ENCODE results near the gene CD320. TPM values are rescaled to one million over a fixed set of nuclear protein-coding genes. Genes with fewer than 3 reads are reported as not detected.
"Not testable (repeated sequence)": the region's sequence is repeated elsewhere in the genome, so short reads cannot be mapped to it uniquely, and the experiment has no call there.

CD320 gene
- polyA plus RNA-seq, 1 donor (not counting 4 experiments of a cell fraction or from before 2014, with no cell fraction given): 14.1 TPM

DNA sequence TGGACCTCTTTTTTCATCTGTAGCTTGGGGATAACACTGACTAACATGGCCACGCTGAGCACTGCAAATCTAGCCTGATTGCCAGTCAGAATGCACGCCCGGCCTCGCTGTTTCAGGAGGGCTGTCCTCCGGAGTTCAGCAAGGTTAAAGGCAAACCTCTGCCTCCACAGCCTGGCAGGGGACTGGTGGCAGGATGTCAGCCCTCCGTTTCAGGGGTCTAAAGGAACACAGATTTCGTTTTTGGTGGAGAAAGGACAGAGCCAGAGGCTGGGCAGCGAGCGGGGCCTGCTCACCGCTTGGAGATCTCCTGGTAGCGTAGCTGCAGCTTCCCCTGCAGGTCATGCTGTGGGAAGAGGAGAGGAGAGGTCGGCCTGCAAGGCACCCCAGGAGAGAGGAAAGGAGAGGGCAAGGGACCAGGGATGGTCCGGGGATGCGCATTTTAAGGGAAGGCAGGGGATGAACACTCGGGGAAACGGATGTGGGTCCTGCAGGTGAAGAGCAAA lies 12.5 kb upstream of the CD320 start:
- Histone ChIP-seq H3K9me3 (ENCODE audit: control insufficient read depth, low read depth, low read length) (no peaks in the 10 kb centered on the region), H3K27ac (ENCODE audit: control insufficient read depth, insufficient read depth, low read length) (peak overlapping the region; percentile 84), H3K27me3 (ENCODE audit: control insufficient read depth, extremely low read depth, insufficient read depth, low read length) (no peaks in the 10 kb centered on the region), H3K9ac (ENCODE audit: control insufficient read depth, extremely low read depth, insufficient read depth, low read length) (peak overlapping the region; percentile 99), H3K36me3 (ENCODE audit: control insufficient read depth in 2 of 2, extremely low read depth in 1 of 2, insufficient read depth in 2 of 2, low read length in 2 of 2) (peaks cover 10 to 25% of the 10 kb centered on the region in 2 experiments), H4K20me1 (ENCODE audit: control insufficient read depth, extremely low read depth, insufficient read depth, low read length) (peaks cover 10% of the 10 kb centered on the region), H3K79me2 (ENCODE audit: control insufficient read depth, insufficient read depth, low read length) (peaks cover 39% of the 10 kb centered on the region), H3K4me3 (ENCODE audit: control insufficient read depth in 2 of 3, extremely low read depth in 1 of 3, insufficient read depth in 2 of 3, low read depth in 1 of 3, low read length in 3 of 3) (peak overlapping the region; percentile 83 to 97 (median 90)), H3K4me1 (ENCODE audit: control insufficient read depth, extremely low read depth, insufficient read depth, low read length) (peaks cover 16% of the 10 kb centered on the region), H2AFZ (ENCODE audit: control insufficient read depth, low read length) (peak overlapping the region; percentile 77), H3K4me2 (ENCODE audit: control insufficient read depth, extremely low read depth, insufficient read depth, low read depth, low read length) (peak overlapping the region; percentile 86), H3K9me1 (ENCODE audit: control insufficient read depth, extremely low read depth, insufficient read depth, low read length) (no peaks in the 10 kb centered on the region)
- FAIRE-seq (no peak), DNase-seq (ENCODE audit: low read depth, low spot score) (no peak)
- dilution Hi-C loops (cut with MboI; ENCODE audit: extremely low pct_ligation_motif_present, low sequenced_read_pairs): no loop called here
- TF ChIP-seq, protein P1, sequence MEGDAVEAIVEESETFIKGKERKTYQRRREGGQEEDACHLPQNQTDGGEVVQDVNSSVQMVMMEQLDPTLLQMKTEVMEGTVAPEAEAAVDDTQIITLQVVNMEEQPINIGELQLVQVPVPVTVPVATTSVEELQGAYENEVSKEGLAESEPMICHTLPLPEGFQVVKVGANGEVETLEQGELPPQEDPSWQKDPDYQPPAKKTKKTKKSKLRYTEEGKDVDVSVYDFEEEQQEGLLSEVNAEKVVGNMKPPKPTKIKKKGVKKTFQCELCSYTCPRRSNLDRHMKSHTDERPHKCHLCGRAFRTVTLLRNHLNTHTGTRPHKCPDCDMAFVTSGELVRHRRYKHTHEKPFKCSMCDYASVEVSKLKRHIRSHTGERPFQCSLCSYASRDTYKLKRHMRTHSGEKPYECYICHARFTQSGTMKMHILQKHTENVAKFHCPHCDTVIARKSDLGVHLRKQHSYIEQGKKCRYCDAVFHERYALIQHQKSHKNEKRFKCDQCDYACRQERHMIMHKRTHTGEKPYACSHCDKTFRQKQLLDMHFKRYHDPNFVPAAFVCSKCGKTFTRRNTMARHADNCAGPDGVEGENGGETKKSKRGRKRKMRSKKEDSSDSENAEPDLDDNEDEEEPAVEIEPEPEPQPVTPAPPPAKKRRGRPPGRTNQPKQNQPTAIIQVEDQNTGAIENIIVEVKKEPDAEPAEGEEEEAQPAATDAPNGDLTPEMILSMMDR (optimal IDR thresholded peaks at IDR 0.05 in 1 of 3, IDR thresholded peaks at IDR 0.05 in 1 of 3, conservative IDR thresholded peaks at IDR 0.05 in 1 of 3; ENCODE audit: extremely low read depth in 1 of 3, insufficient read depth in 2 of 3, low read length in 3 of 3): no peak
- no peak for TF ChIP-seq EZH2 (IDR thresholded peaks at IDR 0.05; ENCODE audit: low read length)

DNA sequence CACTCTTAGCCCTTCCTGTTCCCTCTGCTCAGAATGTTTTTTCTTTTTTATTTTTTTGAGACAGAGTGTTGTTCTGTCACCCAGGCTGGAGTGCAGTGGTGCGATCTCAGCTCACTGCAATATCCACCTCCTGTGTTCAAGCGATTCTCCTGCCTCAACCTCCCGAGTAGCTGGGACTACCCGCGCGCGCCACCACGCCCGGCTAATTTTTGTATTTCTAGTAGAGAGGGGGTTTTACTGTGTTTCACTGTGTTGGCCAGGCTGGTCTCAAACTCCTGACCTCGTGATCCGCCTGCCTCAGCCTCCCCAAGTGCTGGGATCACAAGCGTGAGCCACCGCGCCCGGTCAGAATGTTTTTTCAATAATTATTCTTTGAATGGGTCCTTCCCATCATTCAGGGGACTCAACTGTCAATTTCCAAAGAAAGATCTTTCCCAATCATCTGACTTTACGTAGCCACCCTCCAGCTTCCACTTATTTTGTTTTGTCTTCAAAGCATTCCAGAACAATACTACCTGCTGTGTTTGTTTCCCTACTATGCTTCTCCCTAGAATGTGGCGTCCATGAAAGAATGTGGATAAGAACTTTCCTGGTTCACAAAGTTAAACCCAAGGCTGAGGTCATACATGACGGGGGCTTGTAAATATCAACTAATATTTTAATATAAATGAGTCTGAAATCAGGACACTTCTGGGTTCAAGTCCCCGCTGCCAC lies 11.8 kb upstream of the CD320 start:
- Histone ChIP-seq H3K9me3 (ENCODE audit: control insufficient read depth, low read depth, low read length) (no peaks in the 10 kb centered on the region), H3K36me3 (ENCODE audit: control insufficient read depth in 2 of 2, extremely low read depth in 1 of 2, insufficient read depth in 2 of 2, low read length in 2 of 2) (peaks cover 15 to 25% of the 10 kb centered on the region in 2 experiments), H3K9me1 (ENCODE audit: control insufficient read depth, extremely low read depth, insufficient read depth, low read length) (no peaks in the 10 kb centered on the region), H3K4me2 (ENCODE audit: control insufficient read depth, extremely low read depth, insufficient read depth, low read depth, low read length) (peak overlapping the region; percentile 86), H4K20me1 (ENCODE audit: control insufficient read depth, extremely low read depth, insufficient read depth, low read length) (peaks cover 10% of the 10 kb centered on the region), H3K27me3 (ENCODE audit: control insufficient read depth, extremely low read depth, insufficient read depth, low read length) (no peaks in the 10 kb centered on the region), H2AFZ (ENCODE audit: control insufficient read depth, low read length) (no peak overlapping the region), H3K4me1 (ENCODE audit: control insufficient read depth, extremely low read depth, insufficient read depth, low read length) (peaks cover 16% of the 10 kb centered on the region), H3K27ac (ENCODE audit: control insufficient read depth, insufficient read depth, low read length) (peak overlapping the region; percentile 84), H3K79me2 (ENCODE audit: control insufficient read depth, insufficient read depth, low read length) (peaks cover 39% of the 10 kb centered on the region), H3K4me3 (ENCODE audit: control insufficient read depth in 2 of 3, extremely low read depth in 1 of 3, insufficient read depth in 2 of 3, low read depth in 1 of 3, low read length in 3 of 3) (peak overlapping the region; percentile 83 to 97 (median 90)), H3K9ac (ENCODE audit: control insufficient read depth, extremely low read depth, insufficient read depth, low read length) (peak overlapping the region; percentile 99)
- dilution Hi-C loops (cut with MboI; ENCODE audit: extremely low pct_ligation_motif_present, low sequenced_read_pairs): no loop called here
- DNase-seq (ENCODE audit: low read depth, low spot score) (no peak), FAIRE-seq (no peak)
- TF ChIP-seq, protein P1 (optimal IDR thresholded peaks at IDR 0.05 in 1 of 3, IDR thresholded peaks at IDR 0.05 in 1 of 3, conservative IDR thresholded peaks at IDR 0.05 in 1 of 3; ENCODE audit: extremely low read depth in 1 of 3, insufficient read depth in 2 of 3, low read length in 3 of 3): no peak
- no peak for TF ChIP-seq EZH2 (IDR thresholded peaks at IDR 0.05; ENCODE audit: low read length)

DNA sequence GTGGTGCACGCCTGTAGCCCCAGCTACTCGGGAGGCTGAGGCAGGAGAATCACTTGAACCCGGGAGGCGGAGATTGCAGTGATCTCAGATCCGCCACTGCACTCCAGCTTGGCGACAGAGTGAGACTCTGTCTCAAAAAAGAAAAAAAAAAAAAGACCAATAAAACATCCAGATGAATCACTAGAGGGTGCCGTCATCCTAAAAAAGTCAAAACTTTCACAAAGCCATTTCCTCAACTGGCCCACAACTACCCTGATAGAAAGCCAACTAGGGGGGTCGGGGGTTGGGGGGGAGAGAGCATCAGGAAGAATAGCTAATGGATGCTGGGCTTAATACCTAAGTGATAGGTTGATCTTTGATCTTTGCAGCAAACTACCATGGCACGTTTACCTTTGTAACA lies 10.7 kb upstream of the CD320 start:
- H3K9ac ChIP-seq (ENCODE audit: control insufficient read depth, extremely low read depth, insufficient read depth, low read length); dilution Hi-C loops (cut with MboI; ENCODE audit: extremely low pct_ligation_motif_present, low sequenced_read_pairs); H3K9me1 ChIP-seq (ENCODE audit: control insufficient read depth, extremely low read depth, insufficient read depth, low read length); H2AFZ ChIP-seq (ENCODE audit: control insufficient read depth, low read length); H3K27ac ChIP-seq (ENCODE audit: control insufficient read depth, insufficient read depth, low read length); H4K20me1 ChIP-seq (ENCODE audit: control insufficient read depth, extremely low read depth, insufficient read depth, low read length); H3K4me3 ChIP-seq (ENCODE audit: control insufficient read depth in 2 of 3, extremely low read depth in 1 of 3, insufficient read depth in 2 of 3, low read depth in 1 of 3, low read length in 3 of 3); DNase-seq (ENCODE audit: low read depth, low spot score); H3K27me3 ChIP-seq (ENCODE audit: control insufficient read depth, extremely low read depth, insufficient read depth, low read length); FAIRE-seq; H3K9me3 ChIP-seq (ENCODE audit: control insufficient read depth, low read depth, low read length); H3K4me2 ChIP-seq (ENCODE audit: control insufficient read depth, extremely low read depth, insufficient read depth, low read depth, low read length): not testable (repeated sequence)
- Histone ChIP-seq H3K36me3 (ENCODE audit: control insufficient read depth in 2 of 2, extremely low read depth in 1 of 2, insufficient read depth in 2 of 2, low read length in 2 of 2) (peaks cover 15 to 22% of the 10 kb centered on the region in 2 experiments), H3K79me2 (ENCODE audit: control insufficient read depth, insufficient read depth, low read length) (peaks cover 39% of the 10 kb centered on the region), H3K4me1 (ENCODE audit: control insufficient read depth, extremely low read depth, insufficient read depth, low read length) (peaks cover 16% of the 10 kb centered on the region)

Data from keratinocyte (primary cell).